GM12878 (cell line): ENCODE results near the gene GARIN5A. TPM values are rescaled to one million over a fixed set of nuclear protein-coding genes. Genes with fewer than 3 reads are reported as not detected.

Experiments
- BHLHE40 ChIP-seq, 2 experiments: fragments of 450-650 bp in 1 of 2; IDR thresholded peaks; 2 replicates each; pipeline ENCODE4 v1.6.1; 2011 to 2017; ENCODE audit warnings: low read depth in 2 of 2, borderline replicate concordance in 1 of 2, improper control_type of control experiment in 1 of 2, low read length in 1 of 2, mild to moderate bottlenecking in 1 of 2
- EGR1 ChIP-seq, 2 experiments: IDR thresholded peaks; 1 replicate in 1 of 2; 2 replicates in 1 of 2; pipeline ENCODE4 v1.6.1; 2011 to 2012; ENCODE audit warnings: low read depth in 2 of 2, low read length in 2 of 2, borderline replicate concordance in 1 of 2, mild to moderate bottlenecking in 1 of 2, moderate library complexity in 1 of 2
- ESRRA ChIP-seq: IDR thresholded peaks from 2 replicates; pipeline ENCODE4 v1.6.1; 2012; ENCODE audit warnings: mild to moderate bottlenecking, low read length, improper control_type of control experiment
- EZH2 ChIP-seq: IDR thresholded peaks from 2 replicates; pipeline ENCODE4 v1.6.1; 2012; ENCODE audit warnings: low read depth, mild to moderate bottlenecking, control low read depth, inconsistent platforms, low read length, borderline replicate concordance; ENCODE audit not compliant: control insufficient read depth
- JUND ChIP-seq: IDR thresholded peaks from 2 replicates; pipeline ENCODE4 v1.6.1; 2012; ENCODE audit warnings: low read depth, mild to moderate bottlenecking, low read length, improper control_type of control experiment, moderate library complexity
- NR2F1 ChIP-seq: fragments of 450-650 bp; conservative IDR thresholded peaks from 2 replicates; pipeline ENCODE4 v1.6.1; 2017; ENCODE audit warnings: mild to moderate bottlenecking
- PAX5 ChIP-seq: IDR thresholded peaks from 2 replicates; pipeline ENCODE4 v1.6.1; 2011; ENCODE audit warnings: low read depth, low read length, borderline replicate concordance
- POLR2AphosphoS2 ChIP-seq: IDR thresholded peaks from 2 replicates; pipeline ENCODE4 v1.6.1; 2011; ENCODE audit warnings: low read depth, mild to moderate bottlenecking, low read length, improper control_type of control experiment, moderate library complexity
- RBBP5 ChIP-seq: fragments of 200-600 bp; sonication (generic); conservative IDR thresholded peaks from 2 replicates; pipeline ENCODE4 v1.6.1; 2016
- ZNF24 ChIP-seq: fragments of 450-650 bp; IDR thresholded peaks from 2 replicates; pipeline ENCODE4 v1.6.1; 2017; ENCODE audit warnings: antibody characterized with exemption, mild to moderate bottlenecking
- ZNF384 ChIP-seq: IDR thresholded peaks from 2 replicates; pipeline ENCODE4 v1.6.1; 2012; ENCODE audit warnings: low read depth, mild to moderate bottlenecking, low read length, improper control_type of control experiment, borderline replicate concordance
- ZZZ3 ChIP-seq: IDR thresholded peaks from 2 replicates; pipeline ENCODE4 v1.6.1; 2011; ENCODE audit warnings: low read depth; ENCODE audit not compliant: control insufficient read depth, insufficient read length
- polyA plus RNA-seq, 11 experiments: library from polyadenylated mRNA; depleted of rRNA in 4 of 11; unstranded in 6 of 11; stranded (reverse) in 5 of 11; fragments of >200 nt; fragmentation: Nextera tagmentation in 4 of 11; fragmentation: Illumina TruSeq in 1 of 11; extraction: Ambion mirVana in 4 of 11; extraction: Trizol in 1 of 11; gene quantifications; 1 replicate in 1 of 11; 2 replicates in 10 of 11; pipeline versions ENCODE4 v1.2.1 to v1.2.3, GENCODE V29; 2011 to 2016; ENCODE audit warnings: inconsistent platforms in 2 of 11, missing spikeins in 2 of 11, low read depth in 1 of 11
- total RNA-seq, 4 experiments: library from RNA; depleted of rRNA in 3 of 4; stranded (reverse); fragments of >200 nt in 3 of 4; fragmentation: Illumina TruSeq in 1 of 4; extraction: Trizol in 1 of 4; gene quantifications; 2 replicates each; pipeline versions ENCODE4 v1.2.1 to v1.2.3, GENCODE V29; 2013 to 2021
- TF ChIP-seq, protein P1 (sequence below): IDR thresholded peaks from 2 replicates; pipeline ENCODE4 v1.6.1; 2011; ENCODE audit warnings: low read depth, low read length, improper control_type of control experiment, borderline replicate concordance
- TF ChIP-seq, protein P2 (sequence below): fragments of 150-350 bp; IDR thresholded peaks from 2 replicates; pipeline ENCODE4 v1.6.1; 2016; ENCODE audit warnings: low read depth, low read length
- TF ChIP-seq, protein P3 (sequence below): IDR thresholded peaks from 2 replicates; pipeline ENCODE4 v1.6.1; 2012; ENCODE audit warnings: mild to moderate bottlenecking, low read depth, low read length
- TF ChIP-seq, protein P4 (sequence below): fragments of 450-650 bp; IDR thresholded peaks from 2 replicates; pipeline ENCODE4 v1.6.1; 2016; ENCODE audit warnings: mild to moderate bottlenecking
- TF ChIP-seq, protein P5 (sequence below): fragments of 450-650 bp; conservative IDR thresholded peaks from 2 replicates; pipeline ENCODE4 v1.6.1; 2017; ENCODE audit warnings: mild to moderate bottlenecking, moderate library complexity

Gene GARIN5A
- total and polyA plus RNA-seq, 10 of the 15 experiments (the other 5 are each of a cell fraction or from before 2014, with no cell fraction given) = 0.18 to 1.2 (median 0.24) TPM; not detected in 6

DNA sequence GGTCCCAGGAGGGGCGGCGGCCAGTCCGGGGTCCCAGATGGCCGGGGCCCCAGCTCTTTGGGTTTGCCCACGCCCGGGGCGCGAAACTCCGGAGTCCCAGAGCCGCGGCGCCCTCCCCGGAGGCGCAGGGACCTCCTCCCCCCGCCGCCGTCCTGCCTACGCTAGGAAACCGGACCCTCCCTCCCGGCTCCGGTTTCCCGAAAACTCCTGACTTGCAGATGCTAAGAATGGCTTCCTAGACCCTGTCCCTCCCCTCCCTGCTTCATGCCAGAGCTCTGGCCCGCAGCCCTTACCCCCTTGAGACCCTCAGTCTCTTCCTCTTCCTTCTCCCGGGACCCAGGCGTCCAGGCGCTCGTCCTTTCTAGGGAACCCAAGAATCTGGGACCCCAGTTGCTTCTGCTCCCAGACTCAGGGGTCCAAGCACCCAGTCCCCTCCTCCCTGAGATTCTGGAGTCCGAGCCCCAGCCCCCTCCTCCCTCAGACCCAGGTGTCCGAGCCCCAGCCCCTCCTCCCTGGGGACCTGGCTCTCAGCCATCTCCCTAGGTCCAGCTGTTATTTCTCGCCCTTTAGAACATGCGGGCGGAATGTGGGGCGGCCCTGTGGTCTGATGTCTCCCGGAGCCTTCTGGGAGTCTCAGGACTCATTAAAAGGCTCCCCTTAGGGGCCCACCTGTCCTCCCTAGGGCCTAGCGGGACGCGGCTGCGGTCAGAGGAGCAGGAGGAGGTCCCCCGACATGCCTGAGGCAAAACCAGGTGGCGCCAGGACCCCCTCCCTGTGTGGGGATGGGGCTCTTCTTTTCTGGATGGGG is 44.2 kb downstream of the GARIN5A start, which contains the start of gene MYBPC2 (continued):
- TF ChIP-seq, protein P1, sequence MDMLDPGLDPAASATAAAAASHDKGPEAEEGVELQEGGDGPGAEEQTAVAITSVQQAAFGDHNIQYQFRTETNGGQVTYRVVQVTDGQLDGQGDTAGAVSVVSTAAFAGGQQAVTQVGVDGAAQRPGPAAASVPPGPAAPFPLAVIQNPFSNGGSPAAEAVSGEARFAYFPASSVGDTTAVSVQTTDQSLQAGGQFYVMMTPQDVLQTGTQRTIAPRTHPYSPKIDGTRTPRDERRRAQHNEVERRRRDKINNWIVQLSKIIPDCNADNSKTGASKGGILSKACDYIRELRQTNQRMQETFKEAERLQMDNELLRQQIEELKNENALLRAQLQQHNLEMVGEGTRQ = no peak
- TF ChIP-seq, protein P2, sequence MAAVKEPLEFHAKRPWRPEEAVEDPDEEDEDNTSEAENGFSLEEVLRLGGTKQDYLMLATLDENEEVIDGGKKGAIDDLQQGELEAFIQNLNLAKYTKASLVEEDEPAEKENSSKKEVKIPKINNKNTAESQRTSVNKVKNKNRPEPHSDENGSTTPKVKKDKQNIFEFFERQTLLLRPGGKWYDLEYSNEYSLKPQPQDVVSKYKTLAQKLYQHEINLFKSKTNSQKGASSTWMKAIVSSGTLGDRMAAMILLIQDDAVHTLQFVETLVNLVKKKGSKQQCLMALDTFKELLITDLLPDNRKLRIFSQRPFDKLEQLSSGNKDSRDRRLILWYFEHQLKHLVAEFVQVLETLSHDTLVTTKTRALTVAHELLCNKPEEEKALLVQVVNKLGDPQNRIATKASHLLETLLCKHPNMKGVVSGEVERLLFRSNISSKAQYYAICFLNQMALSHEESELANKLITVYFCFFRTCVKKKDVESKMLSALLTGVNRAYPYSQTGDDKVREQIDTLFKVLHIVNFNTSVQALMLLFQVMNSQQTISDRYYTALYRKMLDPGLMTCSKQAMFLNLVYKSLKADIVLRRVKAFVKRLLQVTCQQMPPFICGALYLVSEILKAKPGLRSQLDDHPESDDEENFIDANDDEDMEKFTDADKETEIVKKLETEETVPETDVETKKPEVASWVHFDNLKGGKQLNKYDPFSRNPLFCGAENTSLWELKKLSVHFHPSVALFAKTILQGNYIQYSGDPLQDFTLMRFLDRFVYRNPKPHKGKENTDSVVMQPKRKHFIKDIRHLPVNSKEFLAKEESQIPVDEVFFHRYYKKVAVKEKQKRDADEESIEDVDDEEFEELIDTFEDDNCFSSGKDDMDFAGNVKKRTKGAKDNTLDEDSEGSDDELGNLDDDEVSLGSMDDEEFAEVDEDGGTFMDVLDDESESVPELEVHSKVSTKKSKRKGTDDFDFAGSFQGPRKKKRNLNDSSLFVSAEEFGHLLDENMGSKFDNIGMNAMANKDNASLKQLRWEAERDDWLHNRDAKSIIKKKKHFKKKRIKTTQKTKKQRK = no peak
- TF ChIP-seq POLR2AphosphoS2 = no peak
- TF ChIP-seq EZH2 = no peak
- peak; percentile 31; the same call in 1 of the 2 replicates for TF ChIP-seq NR2F1
- TF ChIP-seq, protein P3, sequence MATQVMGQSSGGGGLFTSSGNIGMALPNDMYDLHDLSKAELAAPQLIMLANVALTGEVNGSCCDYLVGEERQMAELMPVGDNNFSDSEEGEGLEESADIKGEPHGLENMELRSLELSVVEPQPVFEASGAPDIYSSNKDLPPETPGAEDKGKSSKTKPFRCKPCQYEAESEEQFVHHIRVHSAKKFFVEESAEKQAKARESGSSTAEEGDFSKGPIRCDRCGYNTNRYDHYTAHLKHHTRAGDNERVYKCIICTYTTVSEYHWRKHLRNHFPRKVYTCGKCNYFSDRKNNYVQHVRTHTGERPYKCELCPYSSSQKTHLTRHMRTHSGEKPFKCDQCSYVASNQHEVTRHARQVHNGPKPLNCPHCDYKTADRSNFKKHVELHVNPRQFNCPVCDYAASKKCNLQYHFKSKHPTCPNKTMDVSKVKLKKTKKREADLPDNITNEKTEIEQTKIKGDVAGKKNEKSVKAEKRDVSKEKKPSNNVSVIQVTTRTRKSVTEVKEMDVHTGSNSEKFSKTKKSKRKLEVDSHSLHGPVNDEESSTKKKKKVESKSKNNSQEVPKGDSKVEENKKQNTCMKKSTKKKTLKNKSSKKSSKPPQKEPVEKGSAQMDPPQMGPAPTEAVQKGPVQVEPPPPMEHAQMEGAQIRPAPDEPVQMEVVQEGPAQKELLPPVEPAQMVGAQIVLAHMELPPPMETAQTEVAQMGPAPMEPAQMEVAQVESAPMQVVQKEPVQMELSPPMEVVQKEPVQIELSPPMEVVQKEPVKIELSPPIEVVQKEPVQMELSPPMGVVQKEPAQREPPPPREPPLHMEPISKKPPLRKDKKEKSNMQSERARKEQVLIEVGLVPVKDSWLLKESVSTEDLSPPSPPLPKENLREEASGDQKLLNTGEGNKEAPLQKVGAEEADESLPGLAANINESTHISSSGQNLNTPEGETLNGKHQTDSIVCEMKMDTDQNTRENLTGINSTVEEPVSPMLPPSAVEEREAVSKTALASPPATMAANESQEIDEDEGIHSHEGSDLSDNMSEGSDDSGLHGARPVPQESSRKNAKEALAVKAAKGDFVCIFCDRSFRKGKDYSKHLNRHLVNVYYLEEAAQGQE = no peak
- no peak for TF ChIP-seq ZNF24
- no peak for TF ChIP-seq EGR1 (IDR thresholded peaks at IDR 0.05; ENCODE audit: borderline replicate concordance in 1 of 2, low read depth in 2 of 2, low read length in 2 of 2)
- no peak for TF ChIP-seq RBBP5
- no peak for TF ChIP-seq ZNF384
- no peak for TF ChIP-seq ESRRA
- TF ChIP-seq, protein P4, sequence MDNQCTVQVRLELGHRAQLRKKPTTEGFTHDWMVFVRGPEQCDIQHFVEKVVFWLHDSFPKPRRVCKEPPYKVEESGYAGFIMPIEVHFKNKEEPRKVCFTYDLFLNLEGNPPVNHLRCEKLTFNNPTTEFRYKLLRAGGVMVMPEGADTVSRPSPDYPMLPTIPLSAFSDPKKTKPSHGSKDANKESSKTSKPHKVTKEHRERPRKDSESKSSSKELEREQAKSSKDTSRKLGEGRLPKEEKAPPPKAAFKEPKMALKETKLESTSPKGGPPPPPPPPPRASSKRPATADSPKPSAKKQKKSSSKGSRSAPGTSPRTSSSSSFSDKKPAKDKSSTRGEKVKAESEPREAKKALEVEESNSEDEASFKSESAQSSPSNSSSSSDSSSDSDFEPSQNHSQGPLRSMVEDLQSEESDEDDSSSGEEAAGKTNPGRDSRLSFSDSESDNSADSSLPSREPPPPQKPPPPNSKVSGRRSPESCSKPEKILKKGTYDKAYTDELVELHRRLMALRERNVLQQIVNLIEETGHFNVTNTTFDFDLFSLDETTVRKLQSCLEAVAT = no peak
- no peak for TF ChIP-seq ZZZ3
- TF ChIP-seq JUND = no peak
- peak; percentile 13 to 19; a peak in 1 of 4 replicates for TF ChIP-seq BHLHE40 (IDR thresholded peaks at IDR 0.05; ENCODE audit: borderline replicate concordance in 1 of 2, low read depth in 2 of 2, low read length in 1 of 2)
- TF ChIP-seq, protein P5, sequence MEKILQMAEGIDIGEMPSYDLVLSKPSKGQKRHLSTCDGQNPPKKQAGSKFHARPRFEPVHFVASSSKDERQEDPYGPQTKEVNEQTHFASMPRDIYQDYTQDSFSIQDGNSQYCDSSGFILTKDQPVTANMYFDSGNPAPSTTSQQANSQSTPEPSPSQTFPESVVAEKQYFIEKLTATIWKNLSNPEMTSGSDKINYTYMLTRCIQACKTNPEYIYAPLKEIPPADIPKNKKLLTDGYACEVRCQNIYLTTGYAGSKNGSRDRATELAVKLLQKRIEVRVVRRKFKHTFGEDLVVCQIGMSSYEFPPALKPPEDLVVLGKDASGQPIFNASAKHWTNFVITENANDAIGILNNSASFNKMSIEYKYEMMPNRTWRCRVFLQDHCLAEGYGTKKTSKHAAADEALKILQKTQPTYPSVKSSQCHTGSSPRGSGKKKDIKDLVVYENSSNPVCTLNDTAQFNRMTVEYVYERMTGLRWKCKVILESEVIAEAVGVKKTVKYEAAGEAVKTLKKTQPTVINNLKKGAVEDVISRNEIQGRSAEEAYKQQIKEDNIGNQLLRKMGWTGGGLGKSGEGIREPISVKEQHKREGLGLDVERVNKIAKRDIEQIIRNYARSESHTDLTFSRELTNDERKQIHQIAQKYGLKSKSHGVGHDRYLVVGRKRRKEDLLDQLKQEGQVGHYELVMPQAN = no peak
- TF ChIP-seq PAX5 = no peak
